Measurements from ENCODE around the gene SH2B2. TPM values are rescaled to one million over a fixed set of nuclear protein-coding genes. Genes with fewer than 3 reads are reported as not detected.

The SH2B2 gene
- polyA plus RNA-seq, 1 donor from 2014 or later: 27.3 TPM

DNA sequence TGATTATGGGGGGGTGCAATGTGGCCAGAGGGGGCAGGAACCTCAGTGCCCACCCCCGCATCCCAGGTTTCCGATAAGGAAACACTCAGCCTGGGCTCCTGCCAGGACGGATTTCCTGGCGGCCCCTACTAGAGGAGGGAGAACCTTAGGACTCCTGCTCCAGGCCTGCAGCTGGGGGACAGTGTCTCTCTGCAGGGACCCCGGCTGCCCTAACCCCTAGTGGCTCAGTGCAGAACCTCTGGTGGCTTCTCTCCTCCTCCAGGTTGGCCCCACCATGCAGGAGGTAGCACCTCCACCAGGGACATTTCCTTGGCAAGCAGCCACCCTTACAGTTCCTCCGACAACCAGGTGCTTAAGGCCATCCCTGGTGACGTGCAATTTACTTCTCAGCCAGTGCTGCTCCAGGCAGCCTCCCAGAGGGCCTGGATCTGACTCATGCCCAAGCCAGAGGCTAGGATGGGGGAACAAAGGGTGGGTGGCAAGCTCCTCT lies 31.9 kb downstream of the SH2B2 start:
- Histone ChIP-seq H3K4me2 (ENCODE audit: low read length) (no peak overlapping the region), H3F3A (ENCODE audit: insufficient read depth, low read length, poor library complexity, severe bottlenecking) (no peaks in the 10 kb centered on the region), H3K9me2 (ENCODE audit: insufficient read depth, low read length) (no peaks in the 10 kb centered on the region), H2AFZ (ENCODE audit: low read depth, low read length) (no peak overlapping the region), H3K27ac (ENCODE audit: low read length) (no peak overlapping the region), H4K20me1 (ENCODE audit: insufficient read depth) (no peaks in the 10 kb centered on the region), H3K36me3 (ENCODE audit: insufficient read depth, low read length) (no peaks in the 10 kb centered on the region), H3K79me2 (replicated peaks; ENCODE audit: insufficient read depth, low read length) (no peaks in the 10 kb centered on the region), H3K9ac (ENCODE audit: low read length) (no peak overlapping the region), H3K27me3 (ENCODE audit: insufficient read depth, low read depth, low read length) (no peaks in the 10 kb centered on the region), H3K4me3 (ENCODE audit: low read length) (no peak overlapping the region), H3K9me3 (ENCODE audit: low read length) (no peaks in the 10 kb centered on the region)
- no peak for TF ChIP-seq MXI1 (conservative IDR thresholded peaks at IDR 0.05; ENCODE audit: poor library complexity, severe bottlenecking)
- TF ChIP-seq, protein P1, sequence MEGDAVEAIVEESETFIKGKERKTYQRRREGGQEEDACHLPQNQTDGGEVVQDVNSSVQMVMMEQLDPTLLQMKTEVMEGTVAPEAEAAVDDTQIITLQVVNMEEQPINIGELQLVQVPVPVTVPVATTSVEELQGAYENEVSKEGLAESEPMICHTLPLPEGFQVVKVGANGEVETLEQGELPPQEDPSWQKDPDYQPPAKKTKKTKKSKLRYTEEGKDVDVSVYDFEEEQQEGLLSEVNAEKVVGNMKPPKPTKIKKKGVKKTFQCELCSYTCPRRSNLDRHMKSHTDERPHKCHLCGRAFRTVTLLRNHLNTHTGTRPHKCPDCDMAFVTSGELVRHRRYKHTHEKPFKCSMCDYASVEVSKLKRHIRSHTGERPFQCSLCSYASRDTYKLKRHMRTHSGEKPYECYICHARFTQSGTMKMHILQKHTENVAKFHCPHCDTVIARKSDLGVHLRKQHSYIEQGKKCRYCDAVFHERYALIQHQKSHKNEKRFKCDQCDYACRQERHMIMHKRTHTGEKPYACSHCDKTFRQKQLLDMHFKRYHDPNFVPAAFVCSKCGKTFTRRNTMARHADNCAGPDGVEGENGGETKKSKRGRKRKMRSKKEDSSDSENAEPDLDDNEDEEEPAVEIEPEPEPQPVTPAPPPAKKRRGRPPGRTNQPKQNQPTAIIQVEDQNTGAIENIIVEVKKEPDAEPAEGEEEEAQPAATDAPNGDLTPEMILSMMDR (IDR thresholded peaks at IDR 0.05; ENCODE audit: poor library complexity, severe bottlenecking): no peak
- TF ChIP-seq, protein P2, sequence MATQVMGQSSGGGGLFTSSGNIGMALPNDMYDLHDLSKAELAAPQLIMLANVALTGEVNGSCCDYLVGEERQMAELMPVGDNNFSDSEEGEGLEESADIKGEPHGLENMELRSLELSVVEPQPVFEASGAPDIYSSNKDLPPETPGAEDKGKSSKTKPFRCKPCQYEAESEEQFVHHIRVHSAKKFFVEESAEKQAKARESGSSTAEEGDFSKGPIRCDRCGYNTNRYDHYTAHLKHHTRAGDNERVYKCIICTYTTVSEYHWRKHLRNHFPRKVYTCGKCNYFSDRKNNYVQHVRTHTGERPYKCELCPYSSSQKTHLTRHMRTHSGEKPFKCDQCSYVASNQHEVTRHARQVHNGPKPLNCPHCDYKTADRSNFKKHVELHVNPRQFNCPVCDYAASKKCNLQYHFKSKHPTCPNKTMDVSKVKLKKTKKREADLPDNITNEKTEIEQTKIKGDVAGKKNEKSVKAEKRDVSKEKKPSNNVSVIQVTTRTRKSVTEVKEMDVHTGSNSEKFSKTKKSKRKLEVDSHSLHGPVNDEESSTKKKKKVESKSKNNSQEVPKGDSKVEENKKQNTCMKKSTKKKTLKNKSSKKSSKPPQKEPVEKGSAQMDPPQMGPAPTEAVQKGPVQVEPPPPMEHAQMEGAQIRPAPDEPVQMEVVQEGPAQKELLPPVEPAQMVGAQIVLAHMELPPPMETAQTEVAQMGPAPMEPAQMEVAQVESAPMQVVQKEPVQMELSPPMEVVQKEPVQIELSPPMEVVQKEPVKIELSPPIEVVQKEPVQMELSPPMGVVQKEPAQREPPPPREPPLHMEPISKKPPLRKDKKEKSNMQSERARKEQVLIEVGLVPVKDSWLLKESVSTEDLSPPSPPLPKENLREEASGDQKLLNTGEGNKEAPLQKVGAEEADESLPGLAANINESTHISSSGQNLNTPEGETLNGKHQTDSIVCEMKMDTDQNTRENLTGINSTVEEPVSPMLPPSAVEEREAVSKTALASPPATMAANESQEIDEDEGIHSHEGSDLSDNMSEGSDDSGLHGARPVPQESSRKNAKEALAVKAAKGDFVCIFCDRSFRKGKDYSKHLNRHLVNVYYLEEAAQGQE (IDR thresholded peaks at IDR 0.05; ENCODE audit: borderline replicate concordance): no peak
- TF ChIP-seq SMC3 (conservative IDR thresholded peaks at IDR 0.05; ENCODE audit: poor library complexity): no peak
- TF ChIP-seq RAD21 (conservative IDR thresholded peaks at IDR 0.05): no peak
- TF ChIP-seq EZH2 (IDR thresholded peaks at IDR 0.05; ENCODE audit: borderline replicate concordance, insufficient read depth, low read length, poor library complexity, severe bottlenecking): no peak
- TF ChIP-seq POLR2AphosphoS5 (IDR thresholded peaks at IDR 0.05): no peak
- TF ChIP-seq EP300 (conservative IDR thresholded peaks at IDR 0.05; ENCODE audit: poor library complexity, severe bottlenecking): no peak

DNA sequence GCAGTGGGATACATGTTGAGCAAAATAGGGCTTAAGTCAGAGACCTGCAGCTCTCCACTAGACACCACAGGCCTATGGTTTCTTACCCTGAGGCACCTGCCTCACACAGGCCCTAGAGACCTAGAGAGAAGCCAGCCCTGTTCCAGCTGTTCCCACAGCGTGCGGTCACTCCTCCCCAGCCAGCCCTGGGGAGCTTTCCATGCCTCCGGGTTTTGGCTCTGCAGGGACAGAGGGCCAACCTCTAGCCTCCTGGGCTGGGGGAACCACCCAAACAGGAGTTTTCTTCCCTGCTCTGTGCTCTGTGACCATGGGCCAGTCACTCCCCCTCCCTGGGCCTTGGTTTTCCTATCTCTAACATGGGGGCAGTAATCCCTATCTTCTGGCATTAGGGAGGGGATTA lies 33.0 kb downstream of the SH2B2 start:
- Histone ChIP-seq H3K4me2 (ENCODE audit: low read length) (no peak overlapping the region), H4K20me1 (ENCODE audit: insufficient read depth) (no peaks in the 10 kb centered on the region), H3K36me3 (ENCODE audit: insufficient read depth, low read length) (no peaks in the 10 kb centered on the region), H3K27ac (ENCODE audit: low read length) (no peak overlapping the region), H3K79me2 (replicated peaks; ENCODE audit: insufficient read depth, low read length) (no peaks in the 10 kb centered on the region), H2AFZ (ENCODE audit: low read depth, low read length) (no peak overlapping the region), H3K9ac (ENCODE audit: low read length) (no peak overlapping the region), H3K4me3 (ENCODE audit: low read length) (no peak overlapping the region), H3K9me3 (ENCODE audit: low read length) (no peaks in the 10 kb centered on the region), H3K9me2 (ENCODE audit: insufficient read depth, low read length) (no peaks in the 10 kb centered on the region), H3K27me3 (ENCODE audit: insufficient read depth, low read depth, low read length) (no peaks in the 10 kb centered on the region), H3F3A (ENCODE audit: insufficient read depth, low read length, poor library complexity, severe bottlenecking) (no peaks in the 10 kb centered on the region)
- TF ChIP-seq EZH2 (IDR thresholded peaks at IDR 0.05; ENCODE audit: borderline replicate concordance, insufficient read depth, low read length, poor library complexity, severe bottlenecking) (no peak), POLR2AphosphoS5 (IDR thresholded peaks at IDR 0.05) (no peak), RAD21 (conservative IDR thresholded peaks at IDR 0.05) (no peak), SMC3 (conservative IDR thresholded peaks at IDR 0.05; ENCODE audit: poor library complexity) (no peak), TAF1 (IDR thresholded peaks at IDR 0.05; ENCODE audit: low read depth) (no peak), EP300 (conservative IDR thresholded peaks at IDR 0.05; ENCODE audit: poor library complexity, severe bottlenecking) (no peak), MXI1 (conservative IDR thresholded peaks at IDR 0.05; ENCODE audit: poor library complexity, severe bottlenecking) (no peak)
- TF ChIP-seq, protein P2 (IDR thresholded peaks at IDR 0.05; ENCODE audit: borderline replicate concordance): no peak
- TF ChIP-seq, protein P1 (IDR thresholded peaks at IDR 0.05; ENCODE audit: poor library complexity, severe bottlenecking): no peak

All from neural cell (in vitro differentiated cells).